Measurements from ENCODE around the gene EIF5AL1. TPM values are rescaled to one million over a fixed set of nuclear protein-coding genes. Genes with fewer than 3 reads are reported as not detected.

EIF5AL1 gene
- total and polyA plus RNA-seq, 12 donors = 0.07 to 1.2 (median 0.42) TPM; not detected in 3

DNA sequence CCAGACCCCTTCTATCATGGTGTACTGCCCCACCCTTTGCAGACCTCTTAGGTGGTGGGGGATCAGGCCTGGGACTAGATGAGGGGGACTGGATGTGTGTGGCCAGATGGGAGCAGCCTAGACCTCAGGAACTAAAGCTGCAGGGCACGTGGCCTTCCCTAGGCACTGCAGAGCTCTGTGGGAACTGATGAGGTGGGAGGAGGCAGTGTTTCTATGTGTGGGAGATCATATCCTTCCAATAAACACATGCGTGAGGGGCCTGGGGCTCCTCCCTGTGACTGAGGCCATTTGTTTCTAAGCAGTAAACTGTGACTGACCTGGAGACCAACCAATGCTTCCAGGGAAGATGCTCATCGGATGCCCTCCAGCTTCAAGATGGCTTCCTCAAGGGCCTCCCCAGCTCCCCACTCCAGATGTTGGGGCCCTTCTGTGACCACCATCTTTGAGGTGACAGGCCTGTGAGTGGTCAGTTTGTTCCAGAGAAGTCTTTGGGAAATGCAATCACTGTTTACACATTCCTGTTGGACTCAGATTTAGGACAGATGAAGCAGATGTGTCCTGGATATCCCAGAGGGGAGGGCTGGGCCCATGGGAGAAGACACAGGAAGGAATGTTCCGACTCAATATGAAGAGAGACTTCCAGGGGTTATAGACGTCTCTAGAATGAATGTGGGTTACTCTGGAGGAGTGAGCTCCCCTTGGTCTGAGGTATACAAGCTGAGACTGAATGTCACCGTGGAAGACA, 43.3 kb upstream of the EIF5AL1 start:
- DNase-seq (no peak), ATAC-seq (no peak)
- no peak overlapping the region for H3K4me3 ChIP-seq
- H3K27ac ChIP-seq = peak overlapping the region in 5 of 10 donors; percentile 15 to 74 (median 61)
- intact Hi-C loops (cut with DNase I) = loop anchor here in 6 of 10 donors (2.0 to 5.0 kb wide), 4 partner anchors 67 to 97 kb away; no protein-coding TSS in a partner anchor
- H3K27me3 ChIP-seq = no peaks in the 10 kb centered on the region
- no peaks in the 10 kb centered on the region for H3K9me3 ChIP-seq
- no peaks in the 10 kb centered on the region for H3K36me3 ChIP-seq
- 76 to 80% methylated on average over 6 of the region's 6 CpGs for WGBS, 2 donors
- H3K4me1 ChIP-seq = peaks cover 7 to 62% (median 36%) of the 10 kb centered on the region in 9 donors
- no peak for TF ChIP-seq CTCF (IDR thresholded peaks at IDR 0.05)

- H3K9me3 ChIP-seq = no peaks in the 10 kb centered on the region
- H3K36me3 ChIP-seq = no peaks in the 10 kb centered on the region
- TF ChIP-seq CTCF (IDR thresholded peaks at IDR 0.05) = no peak
- ATAC-seq (no peak), DNase-seq (no peak)
- no peak overlapping the region for H3K27ac ChIP-seq
- no peaks in the 10 kb centered on the region for H3K27me3 ChIP-seq
- no peak overlapping the region for H3K4me3 ChIP-seq
- peaks cover 5 to 51% (median 26%) of the 10 kb centered on the region in 9 donors for H3K4me1 ChIP-seq
- 96 to 97% methylated on average over 8 of the region's 8 CpGs for WGBS, 2 donors
- intact Hi-C loops (cut with DNase I) = no loop called here
Measured at GRCh38 chr10:79470096-79470495, 42.2 kb upstream of the EIF5AL1 start.

DNA sequence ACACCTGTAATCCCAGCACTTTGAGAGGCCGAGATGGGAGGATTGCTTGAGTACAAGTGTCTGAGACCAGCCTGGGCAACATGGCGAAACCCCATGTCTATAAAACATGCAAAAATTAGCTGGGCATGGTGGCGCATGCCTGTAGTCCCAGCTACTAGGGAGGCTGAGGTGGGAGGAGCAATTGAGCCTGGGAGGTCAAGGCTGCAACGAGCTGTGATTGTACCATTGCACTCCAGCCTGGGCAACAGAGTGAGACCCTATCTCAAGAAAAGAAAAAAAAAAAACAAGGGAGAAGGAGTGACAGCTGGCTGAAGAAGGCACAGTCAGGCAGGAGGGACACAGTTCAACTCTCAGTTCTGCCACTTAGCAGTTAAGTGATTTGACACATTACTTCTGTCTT, 40.6 kb upstream of the EIF5AL1 start:
- intact Hi-C loops (cut with DNase I) = no loop called here
- H3K36me3 ChIP-seq = no peaks in the 10 kb centered on the region
- TF ChIP-seq CTCF (IDR thresholded peaks at IDR 0.05) = no peak
- no peaks in the 10 kb centered on the region for H3K27me3 ChIP-seq
- H3K9me3 ChIP-seq = no peaks in the 10 kb centered on the region
- H3K4me1 ChIP-seq = peaks cover 5 to 44% (median 22%) of the 10 kb centered on the region in 9 donors
- ATAC-seq (no peak), DNase-seq (no peak)
- H3K27ac ChIP-seq = no peak overlapping the region
- WGBS, 2 donors = 90 to 95% methylated on average over 4 of the region's 4 CpGs
- no peak overlapping the region for H3K4me3 ChIP-seq

DNA sequence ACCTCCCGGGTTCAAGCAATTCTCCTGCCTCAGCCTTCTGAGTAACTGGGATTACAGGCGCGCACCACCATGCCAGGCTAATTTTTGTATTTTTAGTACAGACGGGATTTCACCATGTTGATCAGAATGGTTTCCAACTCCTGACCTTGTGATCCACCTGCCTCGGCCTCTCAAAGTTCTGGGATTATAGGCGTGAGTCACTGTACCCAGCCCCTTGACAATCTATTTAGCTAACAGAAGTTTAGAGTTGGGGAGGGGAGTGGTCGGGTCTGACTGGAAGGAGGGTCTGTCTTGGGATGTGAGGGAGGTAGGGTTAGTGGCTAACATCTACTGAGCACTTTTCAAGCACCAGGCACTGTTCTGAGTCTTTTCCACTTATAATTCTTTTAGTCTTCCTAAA, 39.9 kb upstream of the EIF5AL1 start:
- Histone ChIP-seq H3K27me3 (no peaks in the 10 kb centered on the region), H3K9me3 (no peaks in the 10 kb centered on the region), H3K36me3 (no peaks in the 10 kb centered on the region), H3K27ac (no peak overlapping the region), H3K4me1 (peaks cover 4 to 37% (median 16%) of the 10 kb centered on the region in 9 donors), H3K4me3 (no peak overlapping the region)
- ATAC-seq (no peak), DNase-seq (no peak)
- intact Hi-C loops (cut with DNase I) = no loop called here
- no peak for TF ChIP-seq CTCF (IDR thresholded peaks at IDR 0.05)
- 94 to 96% methylated on average over 7 of the region's 7 CpGs for WGBS, 2 donors

Measured in heart right ventricle (tissue), 16 donors.